ENCODE data around the gene ACTG2.

DNA sequence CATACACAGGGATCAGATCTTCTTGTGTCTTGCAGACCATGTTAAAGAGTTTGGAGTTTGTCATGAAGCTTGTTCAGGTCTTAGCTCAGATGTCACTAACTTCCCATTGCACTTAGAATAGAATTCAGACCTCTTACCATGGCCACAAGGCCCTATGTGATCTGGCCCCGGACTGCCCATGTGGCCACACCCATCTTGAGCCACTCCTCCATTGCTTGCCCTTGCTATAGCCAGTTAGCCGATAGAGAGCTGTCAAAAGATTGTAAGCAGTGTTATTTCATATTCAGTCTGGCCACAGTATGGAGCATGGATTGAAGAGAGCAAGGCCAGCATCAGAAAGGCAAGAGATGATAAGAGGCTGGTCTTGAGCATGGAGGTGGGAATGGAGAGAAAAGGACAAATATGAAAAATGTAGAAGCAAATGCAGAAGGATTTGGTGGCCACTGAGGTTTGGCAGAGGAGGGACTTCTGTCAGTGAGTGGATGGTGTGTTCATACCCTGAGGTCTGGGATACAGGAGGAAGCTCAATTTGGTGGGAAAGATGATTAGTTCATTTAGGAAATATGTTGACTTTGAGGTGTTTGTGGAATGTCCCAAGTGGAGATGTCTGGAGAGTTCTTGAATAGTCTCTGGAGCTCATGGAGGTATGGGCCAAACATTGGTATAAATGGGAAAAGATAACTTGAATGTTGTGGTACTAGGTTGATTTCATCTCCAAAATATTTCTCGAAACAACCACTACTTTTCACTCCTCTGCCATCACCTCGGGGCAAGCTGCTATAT lies 44.5 kb downstream of the ACTG2 start:
- TF ChIP-seq CTCF (IDR thresholded peaks at IDR 0.05; ENCODE audit: poor library complexity), result no peak
- no peak for TF ChIP-seq EZH2 (IDR thresholded peaks at IDR 0.05; ENCODE audit: borderline replicate concordance)
- no peak for TF ChIP-seq EZH2phosphoT487 (IDR thresholded peaks at IDR 0.05; ENCODE audit: low read depth, severe bottlenecking, unreplicated experiment)

Measured in hepatocyte (in vitro differentiated cells).